Stimulated activated naive B cell treated with anti-CD40 and anti-IgM and Interleukin-4, amounts not matched to agents 10 μg/mL and 1 μg/mL and 100 μg/mL, for 72 hours (primary cell): ENCODE data around the gene HYOU1.
"Not testable (repeated sequence)": the region's sequence is repeated elsewhere in the genome, so short reads cannot be mapped to it uniquely, and the experiment has no call there.

Experiments
- ATAC-seq, 2 donors: fragments of 150-1000 bp; cut with Tn5 transposase; replicated peaks; 2 replicates each; pipeline ENCODE4 v1.10.0; 2021; ENCODE audit warnings: moderate library complexity in 1 of 2
- DNase-seq: peaks from one replicate; pipeline ENCODE4 v3.0.0; 2021
- H3K27ac Mint-ChIP-seq: one replicate; pipeline ENCODE4 v1.8.0; 2022; ENCODE audit warnings: mild to moderate bottlenecking, mixed read lengths
- H3K27me3 Mint-ChIP-seq, 2 donors: one replicate each; pipeline ENCODE4 v1.8.0; 2022; ENCODE audit warnings: mixed read lengths in 2 of 2
- H3K36me3 Mint-ChIP-seq, 2 donors: one replicate each; pipeline ENCODE4 v1.8.0; 2022; ENCODE audit warnings: mixed read lengths in 2 of 2, mild to moderate bottlenecking in 1 of 2
- H3K4me1 Mint-ChIP-seq, 2 donors: one replicate each; pipeline ENCODE4 v1.8.0; 2022; ENCODE audit warnings: mixed read lengths in 2 of 2, mild to moderate bottlenecking in 1 of 2
- H3K4me3 Mint-ChIP-seq, 2 donors: one replicate each; pipeline ENCODE4 v1.8.0; 2022; ENCODE audit warnings: mild to moderate bottlenecking in 2 of 2, mixed read lengths in 2 of 2, moderate library complexity in 1 of 2
- H3K9me3 Mint-ChIP-seq, 2 donors: one replicate each; pipeline ENCODE4 v1.8.0; 2022; ENCODE audit warnings: mixed read lengths in 2 of 2, mild to moderate bottlenecking in 1 of 2

Gene HYOU1, protein sequence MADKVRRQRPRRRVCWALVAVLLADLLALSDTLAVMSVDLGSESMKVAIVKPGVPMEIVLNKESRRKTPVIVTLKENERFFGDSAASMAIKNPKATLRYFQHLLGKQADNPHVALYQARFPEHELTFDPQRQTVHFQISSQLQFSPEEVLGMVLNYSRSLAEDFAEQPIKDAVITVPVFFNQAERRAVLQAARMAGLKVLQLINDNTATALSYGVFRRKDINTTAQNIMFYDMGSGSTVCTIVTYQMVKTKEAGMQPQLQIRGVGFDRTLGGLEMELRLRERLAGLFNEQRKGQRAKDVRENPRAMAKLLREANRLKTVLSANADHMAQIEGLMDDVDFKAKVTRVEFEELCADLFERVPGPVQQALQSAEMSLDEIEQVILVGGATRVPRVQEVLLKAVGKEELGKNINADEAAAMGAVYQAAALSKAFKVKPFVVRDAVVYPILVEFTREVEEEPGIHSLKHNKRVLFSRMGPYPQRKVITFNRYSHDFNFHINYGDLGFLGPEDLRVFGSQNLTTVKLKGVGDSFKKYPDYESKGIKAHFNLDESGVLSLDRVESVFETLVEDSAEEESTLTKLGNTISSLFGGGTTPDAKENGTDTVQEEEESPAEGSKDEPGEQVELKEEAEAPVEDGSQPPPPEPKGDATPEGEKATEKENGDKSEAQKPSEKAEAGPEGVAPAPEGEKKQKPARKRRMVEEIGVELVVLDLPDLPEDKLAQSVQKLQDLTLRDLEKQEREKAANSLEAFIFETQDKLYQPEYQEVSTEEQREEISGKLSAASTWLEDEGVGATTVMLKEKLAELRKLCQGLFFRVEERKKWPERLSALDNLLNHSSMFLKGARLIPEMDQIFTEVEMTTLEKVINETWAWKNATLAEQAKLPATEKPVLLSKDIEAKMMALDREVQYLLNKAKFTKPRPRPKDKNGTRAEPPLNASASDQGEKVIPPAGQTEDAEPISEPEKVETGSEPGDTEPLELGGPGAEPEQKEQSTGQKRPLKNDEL

DNA sequence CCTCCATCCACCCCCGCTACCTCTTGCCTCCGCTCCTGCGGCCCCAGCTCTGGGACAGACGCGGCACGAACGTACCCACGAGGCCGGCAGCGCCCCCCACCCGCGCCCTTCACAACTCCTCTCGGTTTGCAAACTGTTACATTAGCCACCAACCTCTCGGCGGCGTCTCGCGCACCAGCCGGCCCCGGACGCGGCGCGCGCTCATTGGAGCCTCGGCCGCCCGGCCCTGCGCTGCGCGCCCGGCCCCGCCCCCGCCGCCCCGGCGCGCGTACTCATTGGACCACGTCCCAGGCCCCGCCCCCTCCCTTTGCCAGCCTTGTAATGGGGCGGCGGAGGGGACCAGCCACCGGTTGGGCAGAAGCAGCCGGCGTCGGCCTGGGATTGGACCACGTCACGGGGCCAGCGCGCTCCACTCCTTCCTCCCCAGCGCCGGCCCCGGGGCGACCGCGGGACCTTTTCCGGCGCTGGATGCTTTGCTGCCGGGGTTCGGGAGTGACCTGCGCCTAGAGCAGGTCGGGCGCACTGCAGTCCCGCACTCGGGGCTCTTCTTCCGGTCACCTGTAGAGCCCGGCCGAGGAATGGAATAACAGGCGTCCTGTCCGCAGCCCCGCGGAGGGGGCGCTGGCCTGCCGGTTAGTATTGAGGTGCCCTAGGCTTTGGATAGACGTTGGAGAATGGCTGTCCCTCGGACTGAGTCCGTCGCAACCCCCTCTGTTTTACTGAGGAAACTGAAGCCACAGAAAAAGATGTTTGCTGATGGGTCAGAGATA, at the start of gene HYOU1:
TSS of gene HYOU1 (minus strand) at position 206 of the 770 bp plus-strand sequence. CDS start 1,045 bp downstream, outside the sequence.
- Mint-ChIP-seq H3K4me1 (peaks cover 36 to 55% of the 10 kb centered on the region in 2 donors), H3K27me3 (no peaks in the 10 kb centered on the region), H3K4me3 (peak within 1 kb of the TSS; percentile 91 to 92), H3K9me3 (no peaks in the 10 kb centered on the region), H3K36me3 (peaks cover 31 to 48% of the 10 kb centered on the region in 2 donors), H3K27ac (peak within 1 kb of the TSS; percentile 96)
- DNase-seq = peak; percentile 95
- ATAC-seq = peak; percentile 92 to 95

DNA sequence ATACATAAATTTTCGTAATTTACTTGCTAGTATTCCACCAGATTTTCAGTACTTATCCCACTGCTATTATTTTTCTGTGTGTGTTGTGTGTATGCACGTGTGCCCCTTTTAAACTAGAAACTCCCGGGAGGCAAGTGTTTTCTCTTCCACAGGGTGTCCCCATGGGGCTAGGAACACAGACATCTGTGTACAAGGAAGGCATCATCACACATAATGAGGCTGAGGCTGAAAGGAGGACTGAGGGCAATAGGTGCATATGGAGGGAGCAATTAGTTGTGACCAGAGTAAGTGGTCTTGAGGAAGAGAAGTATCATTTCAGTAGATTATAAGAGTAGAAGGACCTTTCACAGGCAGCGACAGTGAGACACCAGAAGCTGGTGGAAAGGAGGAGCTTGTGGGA, 46.8 kb upstream of the HYOU1 start:
- no peak for ATAC-seq
- peaks cover 33 to 41% of the 10 kb centered on the region in 2 donors for H3K4me1 Mint-ChIP-seq
- no peak for DNase-seq
- no peaks in the 10 kb centered on the region for H3K27me3 Mint-ChIP-seq
- H3K36me3 Mint-ChIP-seq = peaks cover 0 to 4% of the 10 kb centered on the region in 2 donors
- no peak overlapping the region for H3K27ac Mint-ChIP-seq
- no peaks in the 10 kb centered on the region for H3K9me3 Mint-ChIP-seq
- no peak overlapping the region for H3K4me3 Mint-ChIP-seq

DNA sequence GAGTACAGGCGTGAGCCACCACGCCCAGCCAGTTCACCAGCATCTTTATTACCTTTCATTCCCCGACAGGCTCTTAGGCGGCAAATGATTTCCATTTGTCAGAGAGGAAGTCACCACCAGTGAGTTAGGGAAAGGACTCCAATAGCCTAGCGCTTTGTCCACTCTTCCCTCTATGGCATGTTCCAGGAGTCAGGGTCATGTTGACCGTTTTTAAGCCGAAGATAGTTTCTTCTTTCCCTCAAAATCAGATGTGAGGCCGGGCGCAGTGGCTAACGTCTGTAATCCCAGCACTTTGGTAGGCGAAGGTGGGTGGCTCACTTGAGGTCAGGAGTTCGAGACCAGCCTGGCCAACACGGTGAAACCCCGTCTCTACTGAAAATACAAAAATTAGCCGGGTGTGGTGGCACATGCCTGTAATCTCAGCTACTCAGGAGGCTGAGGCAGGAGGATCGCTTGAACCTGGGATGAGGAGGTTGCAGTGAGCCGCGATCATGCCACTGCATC, 46.2 kb upstream of the HYOU1 start:
- H3K4me1 Mint-ChIP-seq = peaks cover 30 to 36% of the 10 kb centered on the region in 2 donors
- not testable (repeated sequence) for ATAC-seq

DNA sequence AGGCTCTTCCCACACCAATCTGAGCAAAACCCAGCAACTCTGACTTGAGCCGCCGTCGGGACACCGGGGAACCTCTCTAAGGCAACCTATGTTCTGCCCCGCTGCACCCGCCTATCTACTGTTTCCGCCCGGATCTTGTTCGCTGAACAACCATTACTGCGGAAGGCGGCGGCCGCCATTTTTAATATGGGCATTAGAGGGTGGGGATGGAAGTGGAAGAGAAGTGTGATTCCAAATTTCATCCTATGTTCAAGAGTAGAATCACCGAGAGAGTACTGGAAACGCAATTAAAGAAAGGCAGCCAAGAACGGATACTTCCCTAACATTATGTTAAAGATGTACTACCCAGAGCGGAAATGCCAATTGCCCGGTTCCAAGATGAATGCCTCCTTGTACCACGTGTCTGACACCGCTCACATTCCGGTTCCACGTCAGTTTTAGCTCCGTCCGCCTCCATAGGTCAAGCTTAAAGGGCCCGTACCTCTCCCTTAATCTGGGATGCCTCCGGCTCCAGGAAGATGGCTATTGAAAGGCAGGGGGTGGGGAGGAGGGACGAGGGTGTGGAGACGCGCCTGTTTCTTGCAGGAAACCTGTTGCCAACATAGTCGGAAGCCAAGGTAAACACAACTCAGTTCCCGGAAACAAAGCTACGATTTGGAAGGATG, 44.9 kb upstream of the HYOU1 start, which contains the start of gene DPAGT1:
TSS of gene DPAGT1 (minus strand) at position 95 of the 665 bp plus-strand sequence. CDS start 198 bp downstream, outside the sequence.
- H3K9me3 Mint-ChIP-seq = no peaks in the 10 kb centered on the region
- peaks cover 9 to 18% of the 10 kb centered on the region in 2 donors for H3K36me3 Mint-ChIP-seq
- H3K27ac Mint-ChIP-seq = peak within 1 kb of the TSS; percentile 98
- DNase-seq (peak; percentile 77), ATAC-seq (peak; percentile 89)
- H3K4me3 Mint-ChIP-seq = peak within 1 kb of the TSS; percentile 93 to 97
- H3K4me1 Mint-ChIP-seq = peaks cover 33 to 38% of the 10 kb centered on the region in 2 donors
- no peaks in the 10 kb centered on the region for H3K27me3 Mint-ChIP-seq

More for the DNA sequence above, 46.2 kb upstream of the HYOU1 start:
- DNase-seq, H3K9me3 Mint-ChIP-seq, H3K27me3 Mint-ChIP-seq, H3K36me3 Mint-ChIP-seq: not testable (repeated sequence)
- Mint-ChIP-seq H3K27ac (peak overlapping the region; percentile 20), H3K4me3 (peak overlapping the region; percentile 55 to 93)

DNA sequence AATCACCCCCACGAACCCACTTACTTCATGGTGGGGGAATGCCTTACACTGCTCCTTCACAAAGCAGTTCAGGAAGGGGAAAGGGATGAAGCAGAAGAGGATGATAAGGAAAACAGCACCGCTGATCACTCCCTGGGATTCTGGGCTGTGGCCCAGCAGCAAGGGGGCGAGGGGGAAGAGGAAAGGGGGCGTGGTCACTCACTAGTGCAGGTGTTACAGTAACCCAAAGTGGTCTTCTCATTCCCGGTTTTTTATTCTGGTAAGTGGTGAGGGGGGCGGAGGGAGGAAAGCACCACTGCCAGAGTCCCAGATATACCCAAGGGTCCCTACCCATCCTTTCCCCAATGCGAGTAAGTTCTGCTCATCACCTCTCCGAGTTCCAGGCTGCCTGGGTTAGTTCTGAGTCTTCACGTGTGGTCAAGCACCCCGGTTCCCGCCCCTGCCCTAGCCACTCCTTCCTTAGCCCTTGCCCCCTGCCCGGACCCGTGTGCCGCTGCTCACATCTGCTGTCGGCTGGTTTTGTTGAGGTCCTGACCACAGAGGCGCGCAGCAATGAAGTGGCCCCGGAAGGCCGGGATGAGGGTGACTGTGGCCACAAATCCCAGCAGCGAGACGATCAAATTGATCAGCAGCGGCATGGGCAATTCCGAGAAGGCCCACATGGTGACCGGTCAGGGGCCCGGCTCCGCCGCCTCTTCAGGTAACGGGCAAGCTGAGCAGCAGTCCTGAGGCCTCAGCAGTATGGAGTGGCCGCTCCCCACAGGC, 44.2 kb upstream of the HYOU1 start:
- DNase-seq (no peak), ATAC-seq (peak; percentile 32 to 34)
- peak overlapping the region; percentile 98 for H3K27ac Mint-ChIP-seq

DNA sequence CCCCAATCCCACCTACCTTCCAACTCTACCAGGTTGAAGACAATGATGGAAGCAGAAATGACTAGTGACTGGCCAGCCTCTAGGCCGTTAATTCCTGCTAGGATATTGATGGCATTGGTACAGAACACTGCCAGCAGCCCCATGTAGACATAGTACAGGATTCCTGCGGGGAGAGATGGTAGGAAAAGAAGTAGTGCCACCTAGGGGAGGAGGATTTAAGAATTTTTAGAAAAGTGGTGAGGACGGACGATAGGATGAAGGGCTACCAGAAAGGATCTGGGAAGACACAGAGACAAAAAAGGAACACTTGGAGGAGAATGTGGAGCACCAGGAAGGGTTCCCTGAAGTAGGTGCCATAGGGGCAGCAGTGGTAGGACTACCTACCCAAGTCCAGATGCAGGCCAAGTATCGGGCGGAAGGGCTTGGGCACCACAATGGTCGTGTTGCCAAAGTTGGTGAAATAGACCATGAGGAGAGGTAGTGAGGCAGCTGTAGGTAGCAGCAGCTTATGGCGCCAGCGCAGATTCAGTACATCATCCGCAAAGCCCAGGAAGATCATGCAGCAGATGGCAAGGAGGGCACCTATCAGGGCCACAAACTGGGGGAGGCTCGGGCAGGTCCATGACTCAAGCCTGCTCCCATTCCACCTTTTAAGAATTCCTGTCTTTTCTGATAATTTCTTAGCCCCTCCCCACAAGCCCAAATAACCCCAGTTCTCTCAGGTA, 43.4 kb upstream of the HYOU1 start:
- no peaks in the 10 kb centered on the region for H3K27me3 Mint-ChIP-seq
- H3K9me3 Mint-ChIP-seq = no peaks in the 10 kb centered on the region
- ATAC-seq (no peak), DNase-seq (no peak)
- H3K4me1 Mint-ChIP-seq = peaks cover 25 to 40% of the 10 kb centered on the region in 2 donors
- peaks cover 15 to 23% of the 10 kb centered on the region in 2 donors for H3K36me3 Mint-ChIP-seq
- H3K4me3 Mint-ChIP-seq = peak overlapping the region; percentile 93 to 97
- H3K27ac Mint-ChIP-seq = no peak overlapping the region

More for the DNA sequence above, 44.2 kb upstream of the HYOU1 start:
- Mint-ChIP-seq H3K4me3 (peak overlapping the region; percentile 93 to 97), H3K4me1 (peaks cover 26 to 37% of the 10 kb centered on the region in 2 donors), H3K9me3 (no peaks in the 10 kb centered on the region), H3K27me3 (no peaks in the 10 kb centered on the region), H3K36me3 (peaks cover 15 to 23% of the 10 kb centered on the region in 2 donors)

DNA sequence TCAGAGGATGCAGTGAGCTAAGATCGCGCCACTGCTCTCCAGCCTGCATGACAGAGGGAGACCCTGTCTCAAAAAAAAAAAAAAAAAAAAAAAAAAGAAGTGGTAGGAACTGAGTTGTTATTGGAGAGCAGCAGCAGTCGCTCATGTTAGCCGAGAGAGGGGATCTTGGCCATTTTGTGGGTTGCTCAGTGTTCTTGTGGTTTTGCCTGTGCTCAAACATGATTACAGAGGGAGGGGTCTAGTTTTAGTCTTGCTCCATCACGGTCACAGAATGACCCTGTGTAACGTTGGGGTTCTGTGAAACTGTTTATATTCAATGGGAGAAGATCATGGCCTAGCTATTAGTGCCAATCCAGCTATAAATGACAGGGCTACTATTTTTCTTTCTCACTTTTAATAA, 42.7 kb upstream of the HYOU1 start:
- Mint-ChIP-seq H3K27ac (no peak overlapping the region), H3K4me3 (no peak overlapping the region), H3K9me3 (no peaks in the 10 kb centered on the region), H3K27me3 (no peaks in the 10 kb centered on the region), H3K4me1 (peaks cover 25 to 47% of the 10 kb centered on the region in 2 donors), H3K36me3 (peaks cover 20 to 27% of the 10 kb centered on the region in 2 donors)
- DNase-seq = no peak
- ATAC-seq = no peak

DNA sequence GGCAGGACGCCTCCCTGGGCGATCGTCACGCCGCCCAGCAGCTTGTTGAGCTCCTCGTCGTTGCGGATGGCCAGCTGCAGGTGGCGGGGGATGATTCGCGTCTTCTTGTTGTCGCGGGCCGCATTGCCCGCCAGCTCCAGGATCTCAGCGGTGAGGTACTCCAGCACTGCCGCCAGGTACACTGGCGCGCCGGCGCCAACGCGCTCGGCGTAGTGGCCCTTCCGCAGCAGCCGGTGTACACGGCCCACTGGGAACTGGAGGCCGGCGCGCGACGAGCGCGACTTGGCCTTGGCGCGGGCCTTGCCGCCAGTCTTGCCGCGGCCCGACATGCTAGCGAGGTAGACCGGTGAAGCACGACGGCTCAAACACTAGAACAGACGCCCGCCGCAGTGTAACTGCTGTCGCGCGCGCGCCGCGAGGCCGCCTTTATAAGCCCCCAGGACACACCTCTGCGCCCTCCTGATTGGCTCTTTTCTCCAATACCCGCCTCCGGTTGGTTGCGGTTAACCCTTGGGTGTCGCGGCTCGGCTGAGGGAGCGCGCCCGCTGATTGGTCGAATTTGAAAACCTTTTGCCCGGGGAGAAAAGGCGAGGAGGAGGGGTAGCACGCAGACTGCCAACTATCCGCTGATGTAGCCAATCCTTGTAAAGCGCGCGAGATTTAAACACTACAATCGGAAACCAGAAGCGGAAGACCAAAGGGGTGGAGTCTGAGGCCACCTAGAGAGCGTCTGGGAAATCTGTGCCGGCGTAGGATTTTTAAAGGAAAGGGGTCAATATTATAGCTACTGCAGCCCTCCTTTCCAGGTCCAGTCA, 38.3 kb upstream of the HYOU1 start:
- H3K27ac Mint-ChIP-seq = peak overlapping the region; percentile 97
- DNase-seq (peak; percentile 99), ATAC-seq (peak; percentile 88 to 92)
- H3K4me3 Mint-ChIP-seq = peak overlapping the region; percentile 93 to 97
- H3K27me3 Mint-ChIP-seq = no peaks in the 10 kb centered on the region
- no peaks in the 10 kb centered on the region for H3K9me3 Mint-ChIP-seq
- H3K4me1 Mint-ChIP-seq = peaks cover 30 to 61% of the 10 kb centered on the region in 2 donors
- H3K36me3 Mint-ChIP-seq = peaks cover 35 to 50% of the 10 kb centered on the region in 2 donors

DNA sequence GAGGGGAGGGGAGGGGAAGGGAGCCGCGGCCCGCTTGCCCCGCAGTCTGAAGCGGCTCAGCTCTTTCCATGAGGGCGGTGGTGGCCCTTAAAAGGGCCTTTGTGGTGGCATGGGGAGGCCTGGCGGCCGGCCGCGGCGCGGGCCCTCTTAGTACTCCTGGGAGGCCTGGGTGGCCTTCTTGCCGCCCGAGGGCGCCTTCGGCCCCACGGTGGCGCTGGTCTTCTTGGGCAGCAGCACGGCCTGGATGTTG, 37.7 kb upstream of the HYOU1 start:
- Mint-ChIP-seq H3K9me3 (no peaks in the 10 kb centered on the region), H3K27me3 (no peaks in the 10 kb centered on the region), H3K4me3 (peak overlapping the region; percentile 93 to 97), H3K36me3 (peaks cover 41 to 55% of the 10 kb centered on the region in 2 donors), H3K4me1 (peaks cover 26 to 61% of the 10 kb centered on the region in 2 donors), H3K27ac (peak overlapping the region; percentile 97)
- ATAC-seq (peak; percentile 57 to 61), DNase-seq (peak; percentile 66)

DNA sequence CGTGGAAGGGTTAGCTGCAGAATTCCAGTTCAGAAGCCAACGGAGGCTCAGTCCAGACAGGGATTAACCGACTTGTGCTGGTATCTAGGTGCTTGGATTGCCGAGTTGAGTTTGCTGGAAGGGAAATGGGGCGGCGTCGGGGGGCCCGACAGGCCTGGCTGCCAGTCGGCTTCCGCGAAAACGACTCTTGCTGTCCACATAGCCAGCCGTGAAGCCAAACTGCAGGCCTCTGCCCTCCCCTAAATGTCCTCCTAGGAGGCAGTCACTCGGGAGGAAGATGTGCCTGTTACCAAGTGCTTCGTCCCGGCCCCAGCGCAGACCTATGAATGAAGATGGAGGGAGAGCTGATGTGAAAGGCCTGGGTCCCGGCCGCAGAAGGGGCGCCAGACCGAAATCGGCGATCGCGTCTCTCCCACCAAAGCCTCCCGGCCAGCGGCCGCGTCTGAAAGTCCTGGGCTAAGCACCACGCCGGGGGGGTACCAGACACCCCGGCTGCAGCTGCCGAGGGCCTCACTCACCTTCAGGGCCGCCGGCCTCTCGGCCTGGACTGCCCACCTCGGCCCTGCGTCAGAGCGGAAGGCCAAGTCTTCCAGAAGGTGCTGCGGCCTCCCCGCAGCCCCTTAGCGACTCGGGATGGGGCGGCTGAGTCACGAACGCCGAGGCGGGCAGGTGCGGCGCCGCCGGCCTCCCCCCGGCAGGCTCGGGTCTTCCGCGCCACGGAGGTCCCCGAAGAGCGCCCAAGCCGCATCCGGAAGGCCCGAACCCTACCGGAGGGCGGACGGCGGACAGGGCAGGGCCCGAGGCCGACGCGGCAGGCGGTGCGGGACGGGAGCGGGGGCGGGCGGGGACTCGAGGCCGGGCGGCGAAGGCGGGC, 37.2 kb upstream of the HYOU1 start:
- Mint-ChIP-seq H3K27ac (peak overlapping the region; percentile 97), H3K4me3 (peak overlapping the region; percentile 93 to 97), H3K9me3 (no peaks in the 10 kb centered on the region), H3K4me1 (peaks cover 26 to 59% of the 10 kb centered on the region in 2 donors), H3K27me3 (no peaks in the 10 kb centered on the region), H3K36me3 (peaks cover 45 to 57% of the 10 kb centered on the region in 2 donors)
- DNase-seq = peak; percentile 43
- ATAC-seq = peak; percentile 20 to 22
